NCI-H69 (cell line): ENCODE results near the gene NAPA.

Source experiments
- DNase-seq: peaks from one replicate; lab custom pipeline; 2025; lab: John Stamatoyannopoulos, UW

Gene NAPA

DNA sequence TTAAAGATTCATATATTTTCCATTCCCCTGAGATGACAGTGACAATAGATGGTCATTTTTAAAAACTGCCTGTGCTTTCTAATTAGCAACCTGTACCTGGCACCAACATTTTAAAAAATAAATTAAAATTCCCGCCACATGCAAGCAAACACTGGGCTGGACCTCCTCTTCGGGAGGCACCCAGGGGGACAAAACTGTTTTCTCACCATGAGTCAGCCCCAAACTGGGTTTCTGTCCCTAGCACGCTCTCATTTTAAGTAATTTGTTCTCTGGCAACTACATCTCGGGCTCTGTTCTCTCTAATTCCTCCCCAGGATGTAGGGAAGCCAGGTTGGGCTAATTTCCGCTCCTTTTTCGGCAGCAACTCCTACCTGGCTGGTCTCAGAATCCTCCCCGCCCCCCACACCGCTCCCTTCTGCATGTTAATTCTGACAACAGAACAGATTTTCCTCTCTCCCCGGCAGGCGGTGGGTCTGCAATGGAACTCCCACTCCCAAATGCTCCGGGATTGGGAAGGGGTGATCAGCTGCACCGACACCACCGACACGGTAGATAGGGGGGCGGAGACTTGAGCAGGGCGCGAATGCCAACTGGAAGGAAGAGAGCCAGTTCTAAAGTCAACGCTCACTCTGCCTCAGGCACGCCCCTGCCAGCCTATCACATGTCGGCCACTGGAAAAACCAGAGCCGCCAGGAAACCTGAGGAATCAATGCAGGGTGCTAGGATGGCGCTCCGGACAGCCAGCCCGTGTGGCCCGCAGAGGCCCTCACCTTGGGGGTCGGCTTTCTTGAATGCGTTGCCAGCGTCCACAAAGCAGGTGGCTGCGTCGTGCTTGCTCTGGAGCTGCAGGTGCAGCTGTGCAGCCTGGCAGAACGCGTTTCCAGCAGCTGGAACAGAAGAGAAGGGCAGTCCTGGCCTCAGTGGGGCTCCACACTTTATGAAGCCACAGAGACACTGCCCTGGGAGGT is 14.7 kb downstream of the NAPA start:
- DNase-seq: no peak

DNA sequence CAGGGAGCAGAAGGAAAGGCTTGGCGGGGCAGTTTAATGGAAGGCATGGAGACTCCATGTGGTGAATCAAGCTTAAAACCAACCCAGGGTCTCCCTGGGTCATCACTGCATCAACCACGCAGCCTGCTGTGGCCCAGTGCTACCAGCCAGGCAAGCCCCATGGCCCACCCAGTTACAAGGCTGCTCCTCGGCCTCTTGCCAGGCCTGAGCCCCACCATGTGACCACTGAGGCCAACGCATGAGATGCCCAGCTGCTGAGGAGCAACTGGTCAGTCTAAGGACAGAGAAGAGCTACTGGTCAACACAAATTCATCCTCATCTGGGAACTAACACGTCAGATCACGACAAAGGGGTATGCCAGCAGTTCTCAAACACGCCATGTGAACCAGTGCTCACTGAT is 15.5 kb downstream of the NAPA start:
- DNase-seq: no peak

DNA sequence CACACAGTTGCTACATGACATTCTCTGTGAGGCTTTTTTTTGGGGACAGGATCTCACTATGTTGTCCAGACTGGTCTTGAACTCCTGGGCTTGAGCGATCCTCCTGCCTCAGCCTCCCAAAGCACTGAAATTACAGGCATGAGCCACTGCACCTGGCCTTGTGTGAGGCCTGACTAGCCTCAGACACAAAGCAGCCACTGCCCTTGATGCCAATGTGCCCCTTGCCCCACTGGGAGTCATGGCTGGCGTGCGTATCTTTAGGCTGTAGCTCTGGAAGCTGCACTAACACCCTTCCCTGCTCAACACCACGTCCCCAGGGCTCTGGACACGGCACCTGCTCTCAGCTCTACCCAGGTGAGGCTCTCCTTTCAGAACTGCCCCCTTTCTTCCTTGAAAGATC is 16.3 kb downstream of the NAPA start:
- no peak for DNase-seq

DNA sequence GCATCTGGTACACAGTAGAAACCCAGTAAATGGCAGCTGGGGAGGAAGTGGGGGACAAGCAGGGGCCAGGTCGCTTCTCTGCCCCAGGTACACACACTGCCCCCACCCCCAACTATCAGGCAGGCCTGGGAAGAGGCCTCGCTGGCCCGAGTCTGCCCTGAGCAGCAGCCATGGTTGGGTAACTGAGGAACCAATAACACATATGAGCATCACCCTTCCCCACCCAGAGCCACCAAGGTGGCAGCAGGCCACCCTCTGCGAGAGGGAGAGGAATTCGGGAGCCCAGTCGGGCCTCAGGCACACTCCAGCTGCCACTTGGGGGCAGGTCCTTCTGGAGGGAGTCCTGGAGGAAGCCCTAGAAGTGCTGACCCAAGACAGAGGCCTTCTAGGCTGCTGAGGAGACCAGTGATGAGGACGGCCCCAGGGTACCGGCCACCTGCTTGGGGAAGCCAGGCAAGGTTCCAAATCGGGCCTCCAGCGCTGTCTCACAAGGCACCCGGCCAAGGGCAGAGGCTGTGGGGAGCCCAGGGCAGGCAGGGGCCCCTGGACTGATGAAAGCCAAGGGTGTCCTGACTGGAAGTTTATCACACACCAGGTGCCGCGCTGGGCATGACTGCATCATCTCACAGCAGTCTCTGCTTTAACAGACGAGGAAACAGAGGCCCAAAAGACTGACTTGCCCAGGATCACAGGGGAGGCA is 16.9 kb downstream of the NAPA start:
- no peak for DNase-seq

DNA sequence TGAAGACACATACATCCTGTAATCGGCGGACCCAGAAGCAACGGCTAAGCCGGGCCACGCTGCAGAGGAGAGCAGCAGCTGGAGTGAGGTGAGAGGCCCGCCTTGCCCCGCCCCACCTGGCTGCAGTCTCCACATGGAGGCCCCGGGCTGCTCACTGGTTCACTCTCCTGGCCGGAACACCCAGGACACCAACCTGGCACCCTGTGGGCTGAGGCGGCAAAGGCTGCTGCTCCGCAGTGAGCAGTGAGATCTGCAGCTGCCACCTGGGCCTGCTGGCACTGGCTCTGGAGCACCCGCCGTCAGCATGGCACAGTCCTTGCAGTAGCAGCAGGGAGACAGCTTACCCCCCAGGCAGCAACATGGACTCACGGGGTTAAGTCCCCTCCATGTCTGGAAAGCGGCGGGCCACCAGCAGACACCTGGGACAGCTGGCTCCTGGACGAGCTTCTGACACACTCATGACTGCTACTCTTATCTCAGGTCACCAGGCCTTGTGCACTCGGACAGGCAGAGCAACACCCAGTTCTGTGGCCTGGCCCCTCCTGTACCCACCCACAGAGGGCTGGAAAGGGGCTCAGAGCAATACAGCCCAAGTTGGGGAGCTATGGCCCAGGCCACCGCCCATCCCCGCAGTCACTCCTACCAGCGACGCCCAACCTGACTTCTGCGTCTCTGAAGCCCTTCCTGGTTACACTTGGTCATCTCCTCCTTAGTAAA is 17.7 kb downstream of the NAPA start:
- DNase-seq: no peak

DNA sequence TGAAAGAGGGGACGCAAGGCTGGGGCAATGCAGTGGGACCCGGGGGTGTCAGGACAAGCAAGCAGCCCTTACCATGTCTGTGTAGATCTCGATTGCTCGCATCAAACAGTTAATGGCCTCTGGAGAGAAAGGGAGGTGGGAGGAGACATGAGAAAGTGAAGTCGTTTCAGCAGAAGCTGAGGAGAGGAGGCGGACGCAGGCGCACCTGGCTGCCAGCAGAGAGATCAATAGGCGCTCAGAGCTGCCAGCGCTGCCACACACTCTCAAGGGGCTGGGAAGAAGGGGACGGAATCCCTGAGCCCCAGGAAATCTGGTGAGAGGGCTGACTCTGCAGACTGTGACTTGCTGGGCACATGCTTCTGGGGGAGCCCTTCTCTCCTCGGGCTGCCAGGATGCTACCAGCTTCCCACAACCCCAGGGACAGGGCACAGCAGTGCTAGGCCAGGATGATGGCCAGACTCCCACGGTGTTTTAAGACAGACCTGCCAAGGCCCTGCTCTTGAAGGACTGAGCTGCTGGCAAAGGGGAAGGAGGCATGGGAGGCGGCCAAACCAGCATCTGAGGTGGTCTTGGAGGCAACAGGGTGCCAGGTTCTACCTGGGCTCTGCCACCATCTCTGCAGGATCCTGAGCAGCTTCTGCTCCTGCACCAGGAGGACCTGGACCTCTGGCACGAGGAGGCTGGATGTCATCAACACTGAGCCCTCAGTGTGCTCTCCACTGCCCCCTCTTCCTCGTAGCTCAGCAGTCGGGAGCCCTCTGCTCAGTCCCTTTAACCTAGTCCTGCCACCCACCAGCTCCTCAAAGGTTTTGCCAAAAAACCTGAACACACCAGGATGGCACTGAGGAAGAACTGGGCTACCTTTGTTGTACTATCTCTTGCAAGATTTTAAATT is 19.1 kb downstream of the NAPA start:
- DNase-seq: no peak

DNA sequence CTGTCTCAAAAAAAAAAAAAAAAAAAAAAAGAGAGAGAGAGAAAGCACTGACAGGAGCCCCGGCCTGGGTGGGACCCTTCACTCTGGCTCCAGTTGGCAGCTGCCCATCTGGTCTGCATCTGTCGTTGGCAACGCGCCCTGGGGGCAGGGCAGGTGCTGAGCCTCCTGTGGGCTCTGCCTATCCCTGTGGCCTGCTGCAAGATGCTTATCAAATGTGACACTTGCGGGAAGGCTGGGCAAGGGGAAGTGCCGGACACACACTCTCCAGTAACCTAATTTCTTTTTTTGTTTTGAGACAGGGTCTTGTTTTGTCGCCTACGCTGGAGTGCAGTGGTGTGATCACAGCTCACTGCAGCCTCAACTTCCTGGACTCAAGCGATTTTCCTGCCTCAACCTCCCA is 20.1 kb downstream of the NAPA start:
- DNase-seq: peak; percentile 75

DNA sequence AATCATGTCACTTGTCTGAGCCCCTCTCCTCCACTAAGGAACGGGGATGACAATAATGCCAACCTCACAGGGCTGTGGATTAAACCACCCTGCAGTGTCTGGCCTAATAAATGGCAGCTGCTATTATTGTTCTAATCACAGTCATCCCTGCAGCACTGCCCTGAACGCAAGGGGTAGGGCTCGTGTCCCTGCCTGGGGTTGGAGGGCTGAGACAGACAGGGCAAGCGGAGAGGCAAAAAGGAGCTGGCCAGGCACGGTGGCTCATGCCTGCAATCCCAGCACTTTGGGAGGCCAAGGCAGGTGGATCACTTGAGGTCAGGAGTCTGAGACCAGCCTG is 20.7 kb downstream of the NAPA start:
- no peak for DNase-seq

DNA sequence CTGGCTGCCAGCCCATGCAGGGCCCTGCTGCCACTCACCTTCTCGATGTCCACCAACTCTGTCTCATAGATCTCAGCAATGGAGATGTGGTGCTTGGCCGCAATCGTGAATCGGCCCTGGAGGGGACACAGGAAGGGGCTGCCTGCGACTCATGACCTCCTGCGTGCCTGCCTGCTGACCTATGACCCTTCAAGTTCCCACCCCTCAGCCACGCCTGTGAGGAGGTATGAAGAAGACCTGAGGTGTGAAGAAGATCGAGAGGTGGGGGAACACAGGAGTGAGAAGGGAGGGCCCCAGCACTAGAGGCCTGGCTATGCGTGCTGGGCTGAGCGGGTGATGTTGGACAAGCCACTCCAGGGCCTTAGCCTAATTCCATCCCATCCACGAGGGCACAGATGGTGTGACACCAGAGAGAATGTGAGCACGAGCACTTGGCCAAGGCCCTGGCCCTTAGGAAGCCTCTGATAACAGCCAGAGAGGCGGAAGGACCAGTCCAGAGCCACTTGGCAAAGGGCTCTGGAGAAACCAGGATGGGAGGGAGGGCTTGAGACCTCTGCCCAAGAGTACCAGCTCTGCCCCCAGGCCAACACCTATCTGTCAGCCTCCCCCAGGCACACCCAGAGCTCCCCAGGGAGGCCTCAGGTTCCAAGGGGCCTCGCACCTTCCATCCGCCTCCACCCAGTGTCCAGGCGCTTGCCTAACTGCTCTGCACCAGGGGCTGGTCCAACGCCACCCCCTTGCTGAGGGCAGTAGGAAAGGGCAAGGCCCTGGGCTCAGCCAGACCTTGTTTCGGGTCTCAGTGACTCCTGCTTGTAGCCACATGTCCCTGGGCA is 21.3 kb downstream of the NAPA start:
- no peak for DNase-seq

DNA sequence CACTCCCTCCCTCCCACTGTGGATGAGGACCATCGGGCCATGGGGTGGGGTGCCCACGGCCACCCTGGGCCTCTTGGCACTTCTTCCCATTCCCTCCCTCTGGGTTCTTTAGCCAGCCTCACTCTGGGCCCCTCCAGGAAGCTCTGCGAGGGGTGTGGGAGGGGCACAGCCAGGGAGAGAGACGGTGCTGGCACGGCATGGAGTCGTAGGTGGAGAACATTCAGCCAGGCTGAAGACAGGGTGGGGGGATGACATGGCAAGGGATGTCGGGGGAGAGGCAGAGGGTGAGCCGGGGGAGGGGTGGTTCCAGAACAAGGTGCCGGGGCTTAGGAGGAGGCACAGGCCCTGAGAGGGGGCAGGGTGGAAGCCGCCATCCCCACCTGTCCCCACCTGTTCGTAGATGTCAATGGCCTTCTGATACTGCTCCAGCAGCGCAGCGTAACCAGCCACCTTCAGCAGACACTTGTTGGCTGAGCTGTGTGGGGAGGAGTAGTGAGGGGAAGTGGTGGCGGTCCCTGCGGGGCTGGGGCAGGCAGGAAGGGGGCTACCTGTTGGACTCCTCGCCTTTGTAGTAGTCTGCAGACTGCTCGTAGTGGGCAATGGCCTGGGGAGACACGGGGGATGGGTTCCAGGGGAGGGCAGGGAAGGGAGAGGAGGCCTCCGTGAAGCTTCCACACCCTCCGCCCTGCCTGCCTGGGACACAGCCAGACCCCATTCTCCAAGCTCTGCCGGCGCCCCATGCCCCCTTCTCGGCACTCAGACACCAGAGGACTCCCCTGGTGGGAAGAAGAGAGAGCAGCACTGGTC is 22.1 kb downstream of the NAPA start:
- DNase-seq: no peak

DNA sequence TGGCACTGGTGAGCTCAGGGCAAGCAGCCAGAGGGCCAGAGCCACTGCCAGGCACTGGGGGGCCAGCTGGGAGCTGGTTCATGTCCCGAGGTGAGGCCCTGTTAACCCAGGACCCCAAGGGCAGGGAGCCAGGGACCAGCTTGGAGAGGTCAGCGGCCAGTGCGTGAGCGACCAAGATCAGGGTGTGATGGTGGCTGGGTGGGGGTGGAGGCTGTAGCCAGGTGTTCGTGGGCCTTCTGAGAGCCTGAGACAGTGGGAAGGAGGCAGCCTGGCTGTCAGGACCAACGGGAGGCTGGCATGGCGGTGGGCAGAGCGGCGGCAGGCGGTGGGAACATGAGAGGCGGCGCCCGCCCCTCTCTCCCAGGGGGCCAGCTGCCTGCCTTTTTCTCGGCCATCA is 22.7 kb downstream of the NAPA start:
- no peak for DNase-seq

DNA sequence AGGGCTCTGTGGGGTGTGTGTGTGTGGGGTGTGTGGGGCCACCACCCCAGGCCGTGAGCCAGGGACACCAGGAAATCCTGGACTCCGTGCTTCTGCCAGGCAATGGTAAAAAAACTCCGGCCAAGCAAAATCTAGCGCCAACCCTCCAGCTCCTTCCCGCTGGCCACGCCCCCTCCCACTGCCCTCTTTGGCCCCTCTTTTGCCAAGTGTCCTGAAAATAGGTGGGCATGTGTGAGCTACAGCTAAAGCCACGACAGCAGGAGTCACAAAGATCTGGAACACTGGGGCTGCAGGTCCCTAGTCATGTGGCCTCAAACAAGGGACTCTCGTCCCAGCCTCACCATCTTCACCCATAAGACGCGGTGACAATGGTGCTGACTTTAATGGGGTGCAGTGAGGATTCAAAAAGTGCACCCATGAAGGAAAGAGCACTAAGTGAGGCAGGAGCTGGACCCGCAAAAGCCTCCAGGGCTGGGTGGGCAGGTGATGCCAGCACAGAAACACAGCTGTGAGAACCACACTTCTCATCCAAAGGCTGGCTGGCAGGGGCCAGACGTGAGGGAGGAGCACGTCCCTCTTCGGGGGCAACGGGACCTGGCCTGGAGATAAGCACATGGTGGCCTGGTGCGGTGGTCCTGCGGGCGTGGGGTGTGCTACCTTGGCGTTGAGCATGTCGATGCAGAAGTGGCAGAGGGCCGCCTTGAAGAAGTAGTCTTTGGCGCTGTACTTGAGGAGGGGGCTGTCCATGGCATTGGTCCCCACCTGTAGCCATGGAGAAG is 23.3 kb downstream of the NAPA start:
- DNase-seq: no peak

DNA sequence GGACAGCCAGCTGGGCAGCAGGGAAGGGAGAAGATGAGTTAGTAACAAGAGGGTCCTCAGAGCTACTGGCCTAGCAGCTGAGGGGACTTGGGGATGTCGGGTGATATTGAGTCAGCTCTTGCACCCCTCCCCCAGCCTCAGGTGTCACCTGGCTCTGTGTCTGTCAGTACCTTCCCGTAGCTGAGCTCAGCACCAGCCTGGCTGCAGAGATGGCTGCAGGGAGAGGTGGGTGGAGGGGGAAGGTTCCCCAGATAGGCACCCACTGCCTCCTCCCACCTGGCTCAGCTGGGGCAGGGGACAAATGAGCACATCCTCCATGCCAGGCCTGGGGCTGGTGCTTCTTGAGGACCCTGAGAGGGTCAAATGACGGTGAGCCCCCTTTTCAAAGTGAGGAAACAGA is 24.0 kb downstream of the NAPA start:
- no peak for DNase-seq

DNA sequence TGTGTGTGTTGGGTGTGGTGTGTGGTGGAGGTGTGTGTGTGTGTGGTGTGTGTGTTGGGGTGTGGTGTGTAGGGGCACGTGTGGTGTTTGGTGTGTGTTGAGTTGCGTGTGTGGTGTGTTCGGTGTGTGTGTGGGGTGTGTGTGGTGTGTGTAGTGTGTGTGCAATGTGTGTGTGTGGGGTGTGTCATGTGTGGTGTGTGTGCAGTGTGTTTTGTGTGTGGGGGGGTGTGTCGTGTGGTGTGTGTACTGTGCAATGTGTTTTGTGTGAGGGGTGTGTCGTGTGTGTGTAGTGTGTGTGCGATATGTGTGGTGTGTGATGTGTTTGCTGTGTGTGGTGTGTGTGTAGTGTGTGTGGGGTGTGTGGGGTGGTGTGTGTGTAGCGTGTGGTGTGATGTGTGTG is 24.8 kb downstream of the NAPA start:
- no peak for DNase-seq

DNA sequence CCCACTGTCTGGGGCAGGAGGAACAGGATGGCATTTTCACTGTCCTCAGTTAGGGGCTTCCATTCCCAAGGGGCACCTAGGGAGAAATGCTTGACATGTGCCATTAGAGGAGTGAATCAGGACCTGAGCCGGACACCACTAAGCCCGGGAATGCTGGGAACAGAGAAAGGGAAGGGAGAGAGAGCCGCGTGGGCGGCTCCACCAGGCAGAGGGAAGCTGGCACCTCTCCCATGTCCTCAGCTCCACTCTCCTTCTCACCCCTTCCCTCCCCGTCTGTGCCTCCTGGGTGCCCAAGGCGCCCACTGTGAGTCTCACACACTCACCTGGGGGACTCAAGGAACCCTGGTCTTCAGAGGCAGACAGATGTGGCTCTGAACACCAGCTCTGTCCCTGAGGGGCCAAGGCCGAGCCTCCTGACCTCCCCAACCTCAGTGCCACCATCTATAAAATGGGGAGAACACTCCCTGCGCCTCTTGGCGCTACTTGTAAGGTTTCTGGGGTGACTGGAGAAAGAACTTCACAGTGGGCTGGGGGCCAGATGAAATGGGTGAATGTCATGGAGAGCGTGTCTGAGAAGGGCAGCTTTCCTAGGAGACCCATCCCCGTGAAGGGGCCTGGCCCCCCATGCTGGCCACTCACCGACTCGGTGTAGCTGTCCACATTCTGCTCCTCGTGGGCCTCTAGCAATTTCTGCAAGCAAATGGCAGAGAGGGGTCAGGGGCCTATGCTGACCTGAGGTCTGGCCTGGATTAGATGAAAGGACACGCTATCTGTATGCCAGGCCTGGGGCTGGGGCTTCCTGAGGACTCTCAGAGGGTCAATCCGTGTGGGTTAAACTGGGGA is 25.6 kb downstream of the NAPA start:
- DNase-seq: no peak

DNA sequence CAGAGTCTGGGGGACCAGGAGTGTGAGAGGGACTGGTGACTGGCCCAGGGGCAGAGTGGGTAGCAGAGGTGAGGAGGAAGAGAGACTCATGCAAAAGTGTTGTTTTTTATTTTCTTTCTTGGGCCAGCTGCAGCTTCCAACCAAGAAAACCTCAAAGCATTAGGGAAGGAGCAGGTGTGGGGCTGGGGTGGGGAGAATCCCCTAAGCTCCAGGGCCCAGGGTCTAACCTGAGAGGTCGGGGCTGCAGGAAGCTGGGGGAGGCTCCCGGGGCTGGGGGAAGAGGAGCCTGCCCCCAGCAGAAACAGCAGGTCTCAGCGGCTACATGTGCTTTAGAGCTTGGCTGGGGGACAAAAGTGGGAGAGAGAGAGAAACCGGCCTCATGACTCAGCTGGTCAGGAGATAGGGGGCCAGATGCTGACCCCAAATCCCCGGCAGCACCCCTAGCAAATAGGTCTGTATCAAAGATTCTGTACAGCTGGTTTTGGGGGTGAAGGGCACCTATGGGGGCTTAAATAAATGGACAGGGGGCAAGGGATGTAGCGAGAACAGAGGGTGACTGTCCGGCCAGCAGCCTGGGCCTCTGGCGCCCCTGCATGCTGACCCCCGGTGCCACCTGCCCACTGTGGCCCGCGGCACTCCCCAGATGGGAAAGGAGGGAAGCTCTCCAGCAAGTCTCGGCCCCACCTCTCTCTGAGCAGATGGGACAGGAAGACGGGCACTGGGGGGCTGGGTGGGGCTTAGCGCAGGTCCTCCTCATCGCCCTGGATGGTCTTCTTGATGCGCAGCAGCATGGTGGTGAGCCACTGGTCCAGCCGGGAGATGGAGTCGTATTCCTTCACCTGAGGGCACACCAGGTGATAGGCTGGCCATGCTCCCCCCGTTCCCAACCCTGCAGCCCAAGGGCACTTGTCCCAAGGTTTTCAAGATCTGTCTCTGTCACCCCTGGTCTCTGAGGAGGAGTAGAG is 27.0 kb downstream of the NAPA start:
- DNase-seq: no peak

DNA sequence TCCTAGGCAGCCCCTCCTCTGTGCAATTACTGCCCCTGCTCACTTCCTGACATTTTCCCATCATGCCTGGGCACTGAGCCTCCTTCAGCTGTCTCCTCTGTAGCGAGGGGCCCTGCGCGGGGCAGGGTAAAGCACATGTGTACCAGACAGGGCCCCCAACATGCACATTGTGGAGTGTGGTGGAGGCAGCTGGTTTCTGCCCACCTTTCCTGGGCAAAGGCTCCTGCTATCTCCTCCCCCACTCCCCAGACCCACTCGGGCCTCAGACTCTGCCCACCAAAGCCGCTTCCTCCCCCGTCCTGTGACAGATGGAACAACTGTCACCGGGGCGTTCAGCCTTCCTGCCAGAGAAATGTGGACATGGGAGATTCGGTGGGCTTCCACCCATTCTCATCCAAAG is 28.0 kb downstream of the NAPA start:
- DNase-seq: no peak
